GM13976 (cell line): ENCODE results near the gene ASCC3.

ENCODE experiments used
- DNase-seq: peaks from one replicate; pipeline ENCODE4 v3.0.0; 2012; ENCODE audit warnings: low spot score
- CTCF ChIP-seq: IDR thresholded peaks from 2 replicates; pipeline ENCODE4 v1.5.1; 2012; ENCODE audit warnings: borderline replicate concordance, mild to moderate bottlenecking; ENCODE audit not compliant: insufficient read depth; ENCODE audit errors: extremely low read depth, missing control alignments, control extremely low read depth
- in situ Hi-C: fragments of 300-500 bp; cut with MboI; formaldehyde crosslinking; loops from one replicate; pipeline ENCODE4 v1.12.0; 2022; ENCODE audit warnings: low sequenced_read_pairs, mixed read lengths, inconsistent platforms; ENCODE audit not compliant: unreplicated experiment

Gene ASCC3, protein sequence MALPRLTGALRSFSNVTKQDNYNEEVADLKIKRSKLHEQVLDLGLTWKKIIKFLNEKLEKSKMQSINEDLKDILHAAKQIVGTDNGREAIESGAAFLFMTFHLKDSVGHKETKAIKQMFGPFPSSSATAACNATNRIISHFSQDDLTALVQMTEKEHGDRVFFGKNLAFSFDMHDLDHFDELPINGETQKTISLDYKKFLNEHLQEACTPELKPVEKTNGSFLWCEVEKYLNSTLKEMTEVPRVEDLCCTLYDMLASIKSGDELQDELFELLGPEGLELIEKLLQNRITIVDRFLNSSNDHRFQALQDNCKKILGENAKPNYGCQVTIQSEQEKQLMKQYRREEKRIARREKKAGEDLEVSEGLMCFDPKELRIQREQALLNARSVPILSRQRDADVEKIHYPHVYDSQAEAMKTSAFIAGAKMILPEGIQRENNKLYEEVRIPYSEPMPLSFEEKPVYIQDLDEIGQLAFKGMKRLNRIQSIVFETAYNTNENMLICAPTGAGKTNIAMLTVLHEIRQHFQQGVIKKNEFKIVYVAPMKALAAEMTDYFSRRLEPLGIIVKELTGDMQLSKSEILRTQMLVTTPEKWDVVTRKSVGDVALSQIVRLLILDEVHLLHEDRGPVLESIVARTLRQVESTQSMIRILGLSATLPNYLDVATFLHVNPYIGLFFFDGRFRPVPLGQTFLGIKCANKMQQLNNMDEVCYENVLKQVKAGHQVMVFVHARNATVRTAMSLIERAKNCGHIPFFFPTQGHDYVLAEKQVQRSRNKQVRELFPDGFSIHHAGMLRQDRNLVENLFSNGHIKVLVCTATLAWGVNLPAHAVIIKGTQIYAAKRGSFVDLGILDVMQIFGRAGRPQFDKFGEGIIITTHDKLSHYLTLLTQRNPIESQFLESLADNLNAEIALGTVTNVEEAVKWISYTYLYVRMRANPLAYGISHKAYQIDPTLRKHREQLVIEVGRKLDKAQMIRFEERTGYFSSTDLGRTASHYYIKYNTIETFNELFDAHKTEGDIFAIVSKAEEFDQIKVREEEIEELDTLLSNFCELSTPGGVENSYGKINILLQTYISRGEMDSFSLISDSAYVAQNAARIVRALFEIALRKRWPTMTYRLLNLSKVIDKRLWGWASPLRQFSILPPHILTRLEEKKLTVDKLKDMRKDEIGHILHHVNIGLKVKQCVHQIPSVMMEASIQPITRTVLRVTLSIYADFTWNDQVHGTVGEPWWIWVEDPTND (N-terminal part only)

DNA sequence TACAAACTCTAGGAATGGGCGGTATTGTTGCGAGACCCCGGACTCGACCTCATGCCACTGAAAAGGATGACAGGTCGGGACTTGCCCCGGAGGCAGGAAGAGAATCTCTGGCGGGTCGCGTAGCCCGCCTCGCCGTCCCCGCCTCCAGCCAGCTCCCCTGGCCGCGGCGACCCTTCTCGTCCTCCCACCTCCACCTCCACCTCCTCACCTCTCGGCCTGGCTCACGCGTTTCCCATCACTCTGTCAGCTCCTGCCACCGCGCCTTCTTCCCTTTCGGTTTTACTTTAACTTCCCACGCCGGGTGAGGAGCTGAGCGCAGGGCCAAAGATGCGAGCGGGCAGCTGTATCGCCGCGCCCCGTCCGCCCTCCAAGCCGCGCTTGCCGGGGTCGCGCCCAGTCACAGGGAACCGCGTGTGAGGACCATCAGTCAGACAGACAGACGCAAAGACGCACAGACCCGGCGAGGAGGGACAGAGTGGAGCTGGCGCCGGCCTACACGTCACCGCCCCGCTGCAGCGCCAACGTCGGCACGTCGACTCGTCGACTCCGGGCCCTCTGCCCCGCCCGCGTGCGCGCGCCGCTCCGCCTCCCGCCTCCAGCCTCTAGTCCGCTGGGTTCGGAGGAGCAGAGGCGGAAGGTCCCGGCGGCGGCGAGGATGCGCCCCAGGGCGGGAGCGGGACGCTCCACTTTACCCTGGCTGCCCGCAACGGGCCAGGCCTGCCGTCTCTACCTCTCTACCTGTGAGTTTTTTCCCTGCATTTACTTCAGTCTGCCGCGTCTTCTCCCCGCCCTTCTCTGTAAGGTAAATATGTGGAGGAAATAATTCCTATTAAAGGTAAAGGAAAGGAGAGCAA, at the start of gene ASCC3:
Gene ASCC3 (minus strand): TSS at position 477 of the 854 bp plus-strand sequence. CDS start 13,332 bp downstream, outside the sequence.
- in situ Hi-C loops = no loop called here
- DNase-seq = peak; percentile 92
- TF ChIP-seq CTCF = no peak

DNA sequence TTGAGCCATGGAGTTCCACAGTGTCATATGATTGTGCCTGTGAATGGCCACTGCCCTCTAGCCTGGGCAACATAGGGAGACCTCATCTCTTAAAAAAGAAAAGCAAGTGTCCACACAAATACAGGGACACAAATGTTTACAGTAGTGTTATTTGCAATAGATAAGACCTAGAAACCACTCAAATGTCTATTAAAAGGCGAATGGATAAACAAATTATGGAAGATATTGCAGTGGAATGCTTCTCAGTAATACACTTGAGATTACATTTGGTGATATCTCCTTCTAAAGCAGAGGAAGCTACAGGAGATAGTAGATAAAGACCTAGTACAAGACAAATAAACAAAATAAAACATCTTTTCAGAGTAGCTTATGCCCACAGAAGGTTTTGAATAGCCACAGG, 44.6 kb upstream of the ASCC3 start:
- in situ Hi-C loops = no loop called here
- TF ChIP-seq CTCF = no peak
- DNase-seq = no peak

- TF ChIP-seq CTCF = no peak
- in situ Hi-C loops = no loop called here
- DNase-seq = no peak
Observed at GRCh38 chr6:100924534-100925227, 43.6 kb upstream of the ASCC3 start.

DNA sequence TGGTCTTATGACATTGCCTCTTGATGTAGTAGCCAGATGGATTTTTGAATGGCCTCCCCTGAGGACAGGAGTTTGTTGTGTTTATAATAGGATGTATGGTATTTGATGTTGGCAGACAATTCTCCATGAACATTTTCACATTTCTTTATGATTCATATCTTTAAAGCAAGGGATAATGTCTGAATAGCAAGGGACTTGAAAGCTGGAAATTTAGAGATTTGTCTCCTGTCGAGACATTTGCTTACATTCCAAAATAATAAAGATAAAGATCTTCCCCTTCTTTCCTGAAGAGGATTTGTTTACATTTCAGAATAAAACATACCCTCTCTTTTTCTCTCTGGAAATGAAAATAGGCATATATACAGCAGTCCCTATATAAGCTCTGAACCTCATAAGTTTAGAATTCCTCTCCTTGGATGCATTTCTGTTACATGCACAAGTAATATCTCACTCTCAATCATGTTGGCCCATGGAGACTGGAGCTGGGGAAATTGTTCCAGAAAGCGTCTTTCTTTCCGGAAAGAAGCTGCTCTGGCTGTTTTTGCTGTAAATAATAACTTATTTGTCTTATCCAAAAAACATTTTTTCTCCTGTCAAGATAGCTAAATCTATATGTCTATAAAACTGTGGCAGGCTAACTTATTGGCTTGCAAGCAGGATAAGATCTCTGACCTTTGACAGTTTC, 42.5 kb upstream of the ASCC3 start:
- in situ Hi-C loops = no loop called here
- no peak for DNase-seq
- TF ChIP-seq CTCF = no peak

- DNase-seq = no peak
- TF ChIP-seq CTCF = no peak
- in situ Hi-C loops = no loop called here
Observed at GRCh38 chr6:100920028-100920605, 39.0 kb upstream of the ASCC3 start.
